ENCODE results near the gene TRIM52.

TRIM52 gene

GRCh38 chr5:181241393-181241975 lies 19.5 kb downstream of the TRIM52 start:
- H3K4me3 ChIP-seq (ENCODE audit: low read depth, low read length): peak overlapping the region; percentile 86
- peak; percentile 77 for DNase-seq (ENCODE audit: low read depth, low spot score)
- TF ChIP-seq, protein P1, sequence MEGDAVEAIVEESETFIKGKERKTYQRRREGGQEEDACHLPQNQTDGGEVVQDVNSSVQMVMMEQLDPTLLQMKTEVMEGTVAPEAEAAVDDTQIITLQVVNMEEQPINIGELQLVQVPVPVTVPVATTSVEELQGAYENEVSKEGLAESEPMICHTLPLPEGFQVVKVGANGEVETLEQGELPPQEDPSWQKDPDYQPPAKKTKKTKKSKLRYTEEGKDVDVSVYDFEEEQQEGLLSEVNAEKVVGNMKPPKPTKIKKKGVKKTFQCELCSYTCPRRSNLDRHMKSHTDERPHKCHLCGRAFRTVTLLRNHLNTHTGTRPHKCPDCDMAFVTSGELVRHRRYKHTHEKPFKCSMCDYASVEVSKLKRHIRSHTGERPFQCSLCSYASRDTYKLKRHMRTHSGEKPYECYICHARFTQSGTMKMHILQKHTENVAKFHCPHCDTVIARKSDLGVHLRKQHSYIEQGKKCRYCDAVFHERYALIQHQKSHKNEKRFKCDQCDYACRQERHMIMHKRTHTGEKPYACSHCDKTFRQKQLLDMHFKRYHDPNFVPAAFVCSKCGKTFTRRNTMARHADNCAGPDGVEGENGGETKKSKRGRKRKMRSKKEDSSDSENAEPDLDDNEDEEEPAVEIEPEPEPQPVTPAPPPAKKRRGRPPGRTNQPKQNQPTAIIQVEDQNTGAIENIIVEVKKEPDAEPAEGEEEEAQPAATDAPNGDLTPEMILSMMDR (IDR thresholded peaks at IDR 0.05; ENCODE audit: low read depth, low read length): peak; percentile 12
- in situ Hi-C loops (cut with HindIII; ENCODE audit: low sequenced_read_pairs): no loop called here

DNA sequence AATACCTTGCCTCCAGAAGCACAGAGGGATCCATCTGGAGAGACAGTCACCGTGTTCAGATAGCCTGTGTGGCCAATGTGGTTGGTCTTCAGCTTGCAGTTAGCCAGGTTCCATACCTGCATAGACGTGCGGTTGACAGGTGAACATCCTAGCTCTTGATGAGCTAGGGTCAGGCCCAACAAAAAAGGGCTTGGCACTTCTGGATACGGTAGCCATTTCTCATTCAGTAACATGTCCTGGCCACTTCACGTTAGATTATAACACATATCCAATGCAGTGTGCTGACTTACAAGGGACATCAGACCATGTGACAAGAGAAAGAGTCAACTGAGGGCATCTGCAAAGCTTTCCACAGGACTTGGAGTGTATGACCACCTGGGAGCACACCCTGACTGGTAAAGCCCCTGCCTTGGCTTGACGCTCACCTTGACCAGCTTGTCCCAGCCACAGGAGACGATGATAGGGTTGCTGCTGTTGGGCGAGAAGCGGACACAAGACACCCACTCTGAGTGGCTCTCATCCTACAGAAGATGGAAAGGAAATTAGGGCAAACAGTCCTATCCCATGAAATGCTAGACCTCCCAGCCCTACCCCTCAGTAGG lies 21.8 kb downstream of the TRIM52 start:
- in situ Hi-C loops (cut with HindIII; ENCODE audit: low sequenced_read_pairs): no loop called here
- H3K4me3 ChIP-seq (ENCODE audit: low read depth, low read length): no peak overlapping the region
- TF ChIP-seq, protein P1 (IDR thresholded peaks at IDR 0.05; ENCODE audit: low read depth, low read length): no peak
- DNase-seq (ENCODE audit: low read depth, low spot score): no peak

DNA sequence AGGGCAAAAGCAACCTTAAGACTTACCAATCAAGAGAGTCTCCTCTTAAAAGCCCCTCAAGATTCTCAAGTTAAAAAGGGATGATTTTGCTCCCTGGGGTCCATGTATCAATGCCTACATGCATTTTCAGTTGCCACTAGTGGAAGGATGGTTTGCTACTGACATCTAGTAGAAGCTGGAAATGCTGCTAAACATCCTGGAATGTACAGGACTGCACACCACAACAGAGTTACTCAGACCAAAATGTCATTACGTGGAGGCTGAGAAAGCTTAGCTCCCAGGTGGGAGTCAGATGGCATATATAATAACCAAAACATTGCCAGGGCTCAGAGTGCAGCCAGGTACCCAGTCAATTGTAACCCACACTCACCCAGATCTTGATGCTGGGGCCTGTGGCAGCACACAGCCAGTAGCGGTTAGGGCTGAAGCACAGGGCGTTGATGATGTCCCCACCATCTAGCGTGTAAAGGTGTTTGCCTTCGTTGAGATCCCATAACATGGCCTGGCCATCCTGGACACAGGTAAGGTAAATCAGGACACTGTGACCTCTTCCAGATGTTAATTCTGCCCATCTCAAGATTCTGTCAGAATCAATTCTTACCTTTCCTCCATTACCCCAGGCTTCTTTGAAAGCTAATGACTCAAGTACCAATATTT lies 23.1 kb downstream of the TRIM52 start:
- DNase-seq (ENCODE audit: low read depth, low spot score): no peak

GRCh38 chr5:181236954-181237641 lies 23.8 kb downstream of the TRIM52 start:
- in situ Hi-C loops (cut with HindIII; ENCODE audit: low sequenced_read_pairs): no loop called here
- TF ChIP-seq, protein P1 (IDR thresholded peaks at IDR 0.05; ENCODE audit: low read depth, low read length): no peak
- DNase-seq (ENCODE audit: low read depth, low spot score): no peak
- H3K4me3 ChIP-seq (ENCODE audit: low read depth, low read length): no peak overlapping the region

More for the DNA sequence above, 23.1 kb downstream of the TRIM52 start:
- TF ChIP-seq, protein P1 (IDR thresholded peaks at IDR 0.05; ENCODE audit: low read depth, low read length): no peak
- in situ Hi-C loops (cut with HindIII; ENCODE audit: low sequenced_read_pairs): no loop called here
- no peak overlapping the region for H3K4me3 ChIP-seq (ENCODE audit: low read depth, low read length)

DNA sequence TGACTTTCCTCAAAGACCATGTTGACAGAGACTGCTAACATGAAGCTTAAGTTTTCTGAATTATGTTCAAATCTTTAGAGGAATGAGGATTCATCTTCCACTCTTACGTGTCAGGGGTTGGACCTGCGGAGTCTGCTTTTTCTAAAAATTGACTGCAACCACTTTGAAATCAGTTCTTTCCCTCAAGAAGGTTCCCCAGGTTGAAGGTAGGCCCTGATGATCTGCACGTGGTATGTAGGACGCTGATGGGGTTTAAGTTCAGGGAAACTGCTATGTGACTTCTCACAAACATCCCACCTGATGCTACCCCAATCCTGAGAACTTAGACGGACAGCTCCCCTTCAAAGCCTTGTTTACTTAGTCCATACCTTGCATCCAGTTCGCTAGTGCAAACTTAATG lies 24.5 kb downstream of the TRIM52 start:
- no peak overlapping the region for H3K4me3 ChIP-seq (ENCODE audit: low read depth, low read length)
- TF ChIP-seq, protein P1 (IDR thresholded peaks at IDR 0.05; ENCODE audit: low read depth, low read length): no peak
- no peak for DNase-seq (ENCODE audit: low read depth, low spot score)
- in situ Hi-C loops (cut with HindIII; ENCODE audit: low sequenced_read_pairs): no loop called here

- TF ChIP-seq, protein P1 (IDR thresholded peaks at IDR 0.05; ENCODE audit: low read depth, low read length): no peak
- DNase-seq (ENCODE audit: low read depth, low spot score): no peak
- in situ Hi-C loops (cut with HindIII; ENCODE audit: low sequenced_read_pairs): no loop called here
- no peak overlapping the region for H3K4me3 ChIP-seq (ENCODE audit: low read depth, low read length)
Measured at GRCh38 chr5:181235689-181236366, 25.1 kb downstream of the TRIM52 start.
